Adipose tissue (tissue), 3 donors: ENCODE results near the gene CTRB1. TPM values are rescaled to one million over a fixed set of nuclear protein-coding genes. Genes with fewer than 3 reads are reported as not detected.
"Not testable (repeated sequence)": the region's sequence is repeated elsewhere in the genome, so short reads cannot be mapped to it uniquely, and the experiment has no call there.

Experiments
- H3K27ac ChIP-seq: one replicate; pipeline ENCODE4 v1.5.1; 2013; ENCODE audit warnings: low read depth, low read length
- WGBS, 3 donors: extraction: QIAGEN DNeasy Blood & Tissue Kit; methylation state at CpG; one replicate each; pipeline ENCODE4 v1.1.7; 2013; 5-methylcytosine and 5-hydroxymethylcytosine counted together
- polyA plus RNA-seq, 3 donors: library from polyadenylated mRNA; stranded (reverse); fragments of 200-250 nt; gene quantifications; one replicate each; pipeline ENCODE4 v1.2.3, GENCODE V29; 2013
- donor health status: healthy with polysubstance abuse.
- donor health status: Bipolar disorder and iron deficiency.
- donor health status: healthy.

The CTRB1 gene
- polyA plus RNA-seq, 3 donors = 1.8 to 25,796 (median 9.4) TPM

DNA sequence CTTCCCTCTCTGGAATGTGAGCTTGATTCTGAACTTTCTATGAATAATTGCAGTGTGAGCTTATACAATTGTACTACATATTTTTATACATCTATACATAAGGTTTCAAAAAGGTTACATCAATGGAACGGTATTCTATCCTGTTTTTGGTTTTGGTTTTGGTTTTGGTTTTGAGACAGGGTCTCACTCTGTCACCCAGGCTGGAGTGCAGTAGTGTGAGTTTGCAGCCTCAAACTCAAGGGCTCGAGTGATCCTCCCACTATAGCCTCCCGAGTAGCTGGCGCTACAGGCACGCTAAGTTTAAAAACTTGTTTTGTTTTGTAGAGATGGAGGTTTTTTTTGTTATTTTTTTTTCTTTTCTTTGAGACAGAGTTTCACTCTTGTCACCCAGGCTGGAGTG is 1.1 kb downstream of the CTRB1 start:
- 28 to 62% (median 55%) methylated on average over 5 of the region's 5 CpGs for WGBS, 3 donors
- no peak overlapping the region for H3K27ac ChIP-seq

GRCh38 chr16:75222271-75222783 is 3.5 kb downstream of the CTRB1 start:
- 46 to 70% (median 69%) methylated on average over 16 of the region's 16 CpGs for WGBS, 3 donors
- no peak overlapping the region for H3K27ac ChIP-seq

GRCh38 chr16:75223129-75223528 is 4.3 kb downstream of the CTRB1 start:
- 68 to 84% (median 81%) methylated on average over 7 to 10 of the region's 20 CpGs for WGBS, 3 donors
- H3K27ac ChIP-seq = not testable (repeated sequence)

- no peak overlapping the region for H3K27ac ChIP-seq
- WGBS, 3 donors = 43 to 72% (median 58%) methylated on average over 20 of the region's 20 CpGs
Measured at GRCh38 chr16:75224306-75225082, 5.7 kb downstream of the CTRB1 start.

DNA sequence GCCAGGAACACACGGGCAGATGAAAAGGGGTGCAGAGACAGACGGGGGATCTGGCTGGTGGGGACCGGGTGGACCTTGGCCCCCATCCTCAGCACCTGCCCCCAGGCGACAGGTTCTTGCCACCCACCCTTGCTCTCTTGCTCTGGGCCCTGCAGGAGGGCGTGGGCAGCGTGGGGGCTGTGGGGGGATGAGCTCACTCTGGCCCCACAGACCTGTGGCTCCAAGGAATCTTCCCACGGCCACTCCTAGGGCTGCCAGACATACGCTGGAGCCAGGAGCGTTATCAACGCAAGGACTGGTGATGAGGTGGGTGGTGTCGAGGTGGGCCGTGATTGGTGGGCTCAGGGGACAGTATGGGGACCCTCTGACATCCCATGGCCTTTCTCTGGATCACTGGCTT is 6.3 kb downstream of the CTRB1 start:
- WGBS, 3 donors = 25 to 60% (median 52%) methylated on average over 12 of the region's 12 CpGs
- no peak overlapping the region for H3K27ac ChIP-seq

GRCh38 chr16:75225678-75226515 is 7.1 kb downstream of the CTRB1 start:
- 35 to 71% (median 65%) methylated on average over 23 to 26 of the region's 26 CpGs for WGBS, 3 donors
- H3K27ac ChIP-seq = no peak overlapping the region

- H3K27ac ChIP-seq = no peak overlapping the region
- 32 to 69% (median 60%) methylated on average over 22 of the region's 22 CpGs for WGBS, 3 donors
Measured at GRCh38 chr16:75226550-75227360, 8.0 kb downstream of the CTRB1 start.

GRCh38 chr16:75227361-75228142 is 8.8 kb downstream of the CTRB1 start:
- WGBS, 3 donors = 29 to 84% (median 79%) methylated on average over 18 of the region's 18 CpGs
- no peak overlapping the region for H3K27ac ChIP-seq

DNA sequence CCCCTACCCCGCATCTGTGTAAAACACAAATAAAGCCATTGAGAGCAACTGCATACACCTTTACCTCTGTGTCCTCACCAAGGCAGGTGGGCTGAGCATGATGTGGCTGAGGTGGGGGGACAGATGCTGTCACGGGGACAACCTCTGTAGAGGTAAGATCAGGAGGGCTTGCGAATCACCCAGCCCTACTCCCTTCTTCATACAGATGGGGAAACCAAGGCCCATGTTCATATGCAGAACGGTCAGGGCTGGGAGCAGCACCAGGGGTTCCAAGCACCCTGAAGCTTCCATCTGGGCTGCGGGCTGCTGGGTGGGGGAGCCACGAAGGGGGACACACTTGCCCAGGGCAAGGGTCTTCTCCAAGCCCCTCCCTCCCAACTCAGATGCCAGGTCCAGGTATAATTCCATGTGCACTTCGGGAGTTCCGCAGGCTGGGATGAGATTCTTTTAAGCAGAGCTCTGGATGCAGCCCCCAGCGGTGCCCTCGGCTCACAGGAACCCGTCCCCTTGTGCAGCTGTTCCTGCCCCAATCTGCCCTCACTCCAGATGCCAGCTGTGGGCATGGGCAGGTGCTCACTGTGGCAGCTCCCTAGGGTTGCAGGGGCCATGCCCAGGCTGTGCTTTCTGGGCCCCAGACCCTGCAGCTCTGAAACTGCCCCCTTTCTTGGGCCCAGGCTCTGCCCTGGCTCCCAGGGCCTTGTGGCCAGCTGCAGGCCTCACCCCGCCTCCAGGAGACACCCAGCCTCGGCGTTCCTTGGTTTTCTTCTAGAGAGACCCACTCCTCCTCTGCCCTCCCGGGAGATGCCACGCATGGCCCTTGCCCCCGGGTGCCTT is 9.6 kb downstream of the CTRB1 start:
- no peak overlapping the region for H3K27ac ChIP-seq
- 41 to 89% (median 88%) methylated on average over 17 of the region's 17 CpGs for WGBS, 3 donors

GRCh38 chr16:75229172-75230031 is 10.6 kb downstream of the CTRB1 start:
- no peak overlapping the region for H3K27ac ChIP-seq
- 46 to 93% (median 91%) methylated on average over 47 to 48 of the region's 48 CpGs for WGBS, 3 donors

GRCh38 chr16:75230471-75231110 is 11.8 kb downstream of the CTRB1 start:
- no peak overlapping the region for H3K27ac ChIP-seq
- WGBS, 3 donors = 51 to 82% (median 82%) methylated on average over 9 of the region's 9 CpGs

DNA sequence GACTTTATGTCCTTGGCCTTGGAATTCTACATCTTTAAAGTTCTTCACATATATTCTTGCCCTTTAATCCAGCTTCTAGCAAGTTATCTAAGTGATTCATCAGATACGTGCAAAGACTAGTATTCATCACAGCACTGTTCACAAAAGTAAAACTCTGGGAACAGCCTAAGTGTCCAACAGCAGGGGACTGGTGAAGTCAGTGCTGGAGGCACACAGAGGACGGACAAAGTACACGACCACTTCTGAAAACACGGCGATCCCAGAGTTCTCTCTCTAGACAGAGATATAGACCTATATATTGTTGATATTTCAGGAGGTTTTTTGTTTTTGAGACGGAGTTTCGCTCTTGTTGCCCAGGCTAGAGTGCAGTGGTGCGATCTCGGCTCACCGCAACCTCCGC is 12.8 kb downstream of the CTRB1 start:
- H3K27ac ChIP-seq = no peak overlapping the region
- WGBS, 3 donors = 83 to 89% (median 83%) methylated on average over 11 of the region's 11 CpGs

DNA sequence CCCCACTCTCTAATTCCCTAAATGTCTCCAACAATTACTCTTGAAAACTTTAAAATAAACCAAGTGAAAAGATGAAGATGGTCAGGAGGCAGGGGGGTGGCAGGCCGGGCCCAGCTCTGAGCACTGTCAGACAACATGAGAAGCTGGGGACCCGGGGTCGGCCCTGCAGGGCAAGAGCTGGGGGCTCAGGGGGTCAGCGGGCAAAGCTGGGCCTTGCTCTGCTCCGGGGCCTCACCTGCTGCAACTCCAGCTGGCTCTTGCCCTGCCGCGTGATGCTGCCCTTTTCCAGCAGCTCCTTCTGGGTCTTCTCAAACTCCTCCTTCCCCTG is 14.8 kb downstream of the CTRB1 start:
- no peak overlapping the region for H3K27ac ChIP-seq
- WGBS, 3 donors = 49 to 65% (median 50%) methylated on average over 7 of the region's 7 CpGs

- 80 to 88% (median 83%) methylated on average over 38 to 48 of the region's 48 CpGs for WGBS, 3 donors
- no peak overlapping the region for H3K27ac ChIP-seq
Measured at GRCh38 chr16:75234856-75235696, 16.3 kb downstream of the CTRB1 start.

DNA sequence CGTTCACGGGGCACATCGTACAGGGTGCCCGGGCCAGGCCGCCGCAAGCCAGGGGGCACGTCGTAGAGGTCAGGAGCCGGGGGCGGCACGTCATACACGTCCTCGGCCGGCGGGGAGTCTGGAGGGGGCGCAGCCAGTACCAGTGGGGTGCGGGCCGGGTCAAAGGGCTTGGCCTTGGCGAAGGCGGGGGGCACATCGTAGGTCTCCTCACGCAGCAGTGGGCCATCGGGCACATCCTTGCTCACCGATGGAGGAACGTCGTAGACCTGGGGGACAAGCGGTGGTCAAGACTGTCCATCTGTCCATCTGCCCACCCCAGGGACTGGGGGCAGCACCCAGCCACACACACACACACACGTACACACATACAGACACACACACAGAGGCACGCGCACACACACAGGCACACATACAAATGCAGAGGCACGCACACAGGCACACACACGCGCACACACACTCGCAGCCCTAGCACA is 17.0 kb downstream of the CTRB1 start:
- no peak overlapping the region for H3K27ac ChIP-seq
- WGBS, 3 donors = 91 to 93% (median 92%) methylated on average over 34 of the region's 34 CpGs
